ENCODE results near the gene EIF3D.

- TF ChIP-seq CTCF (IDR thresholded peaks at IDR 0.05; ENCODE audit: low read depth, low read length, poor library complexity, severe bottlenecking) (no peak), EZH2phosphoT487 (IDR thresholded peaks at IDR 0.05; ENCODE audit: borderline replicate concordance, low read length) (no peak)
Measured at GRCh38 chr22:36464715-36465231, 64.2 kb downstream of the EIF3D start.
